GM18508 (cell line): ENCODE measurements around the gene EFNA3.

ENCODE experiments used
- ATAC-seq: cut with Tn5 transposase; IDR thresholded peaks from one replicate; pipeline ENCODE4 v1.9.1; 2021; ENCODE audit warnings: moderate number of reproducible peaks; ENCODE audit not compliant: insufficient read depth, unreplicated experiment

EFNA3 gene

GRCh38 chr1:155064832-155065429 is 13.7 kb upstream of the EFNA3 start:
- ATAC-seq = no peak

GRCh38 chr1:155066777-155067176 is 11.9 kb upstream of the EFNA3 start:
- no peak for ATAC-seq

- ATAC-seq = no peak
Observed at GRCh38 chr1:155068599-155068998, 10.0 kb upstream of the EFNA3 start.

GRCh38 chr1:155069551-155070157 is 9.0 kb upstream of the EFNA3 start:
- no peak for ATAC-seq

GRCh38 chr1:155070158-155070621 is 8.4 kb upstream of the EFNA3 start:
- no peak for ATAC-seq

- ATAC-seq = no peak
Observed at GRCh38 chr1:155070721-155071569, 7.7 kb upstream of the EFNA3 start.

- ATAC-seq = no peak
Observed at GRCh38 chr1:155071701-155072100, 6.9 kb upstream of the EFNA3 start.

GRCh38 chr1:155072531-155073289 is 5.9 kb upstream of the EFNA3 start:
- no peak for ATAC-seq

- ATAC-seq = no peak
Observed at GRCh38 chr1:155073377-155074242, 5.0 kb upstream of the EFNA3 start.

- no peak for ATAC-seq
Observed at GRCh38 chr1:155075535-155075934, 3.1 kb upstream of the EFNA3 start.

- ATAC-seq = no peak
Observed at GRCh38 chr1:155076371-155076770, 2.3 kb upstream of the EFNA3 start.

GRCh38 chr1:155077346-155077745 is 1.3 kb upstream of the EFNA3 start:
- no peak for ATAC-seq

- ATAC-seq = no peak
Observed at GRCh38 chr1:155077758-155078445, 735 bp upstream of the EFNA3 start.

- no peak for ATAC-seq
Observed at GRCh38 chr1:155079210-155079486, 511 bp downstream of the EFNA3 start.

- no peak for ATAC-seq
Observed at GRCh38 chr1:155079487-155080311, 1.1 kb downstream of the EFNA3 start.

- ATAC-seq = no peak
Observed at GRCh38 chr1:155080312-155081228, 1.9 kb downstream of the EFNA3 start.

- ATAC-seq = no peak
Observed at GRCh38 chr1:155081472-155082300, 3.0 kb downstream of the EFNA3 start.
